Measurements from ENCODE around the gene SIX6.
"Not testable (repeated sequence)": the region's sequence is repeated elsewhere in the genome, so short reads cannot be mapped to it uniquely, and the experiment has no call there.

Gene SIX6

GRCh38 chr14:60508707-60509437 is at the start of gene SIX6:
TSS of gene SIX6 (plus strand) at chr14:60509146. CDS start at chr14:60509399, 253 bp downstream.
- TF ChIP-seq CTCF (IDR thresholded peaks at IDR 0.05; ENCODE audit: borderline replicate concordance, control extremely low read depth, extremely low read depth, insufficient read depth, missing control alignments), result no peak
- in situ Hi-C loops (cut with MboI; ENCODE audit: low sequenced_read_pairs, unreplicated experiment), result no loop called here
- DNase-seq (ENCODE audit: low spot score), result peak; percentile 44

- in situ Hi-C loops (cut with MboI; ENCODE audit: low sequenced_read_pairs, unreplicated experiment); DNase-seq (ENCODE audit: low spot score): not testable (repeated sequence)
These were observed 28.7 kb upstream of the SIX6 start for GRCh38 chr14:60480248-60480647.

GRCh38 chr14:60482743-60483142 is 26.2 kb upstream of the SIX6 start:
- in situ Hi-C loops (cut with MboI; ENCODE audit: low sequenced_read_pairs, unreplicated experiment), result no loop called here
- TF ChIP-seq CTCF (IDR thresholded peaks at IDR 0.05; ENCODE audit: borderline replicate concordance, control extremely low read depth, extremely low read depth, insufficient read depth, missing control alignments), result no peak
- DNase-seq (ENCODE audit: low spot score), result no peak

- DNase-seq (ENCODE audit: low spot score), result no peak
- no peak for TF ChIP-seq CTCF (IDR thresholded peaks at IDR 0.05; ENCODE audit: borderline replicate concordance, control extremely low read depth, extremely low read depth, insufficient read depth, missing control alignments)
- in situ Hi-C loops (cut with MboI; ENCODE audit: low sequenced_read_pairs, unreplicated experiment), result no loop called here
These were observed 23.8 kb upstream of the SIX6 start for GRCh38 chr14:60485057-60485597.

GRCh38 chr14:60485598-60486251 is 23.2 kb upstream of the SIX6 start, which contains the start of gene C14orf39:
TSS of gene C14orf39 (minus strand) at chr14:60486063. CDS start at chr14:60485078, 985 bp downstream.
- in situ Hi-C loops (cut with MboI; ENCODE audit: low sequenced_read_pairs, unreplicated experiment), result no loop called here
- TF ChIP-seq CTCF (IDR thresholded peaks at IDR 0.05; ENCODE audit: borderline replicate concordance, control extremely low read depth, extremely low read depth, insufficient read depth, missing control alignments), result no peak
- peak; percentile 29 for DNase-seq (ENCODE audit: low spot score)

GRCh38 chr14:60487211-60487610 is 21.7 kb upstream of the SIX6 start:
- no peak for DNase-seq (ENCODE audit: low spot score)
- in situ Hi-C loops (cut with MboI; ENCODE audit: low sequenced_read_pairs, unreplicated experiment), result no loop called here
- TF ChIP-seq CTCF (IDR thresholded peaks at IDR 0.05; ENCODE audit: borderline replicate concordance, control extremely low read depth, extremely low read depth, insufficient read depth, missing control alignments), result no peak

- TF ChIP-seq CTCF (IDR thresholded peaks at IDR 0.05; ENCODE audit: borderline replicate concordance, control extremely low read depth, extremely low read depth, insufficient read depth, missing control alignments), result no peak
- DNase-seq (ENCODE audit: low spot score), result no peak
- in situ Hi-C loops (cut with MboI; ENCODE audit: low sequenced_read_pairs, unreplicated experiment), result no loop called here
These were observed 20.8 kb upstream of the SIX6 start for GRCh38 chr14:60488175-60488574.

All from GM13976 (cell line).